Measurements from ENCODE around the gene SLC25A14. TPM values are rescaled to one million over a fixed set of nuclear protein-coding genes. Genes with fewer than 3 reads are reported as not detected.

SLC25A14 gene, protein sequence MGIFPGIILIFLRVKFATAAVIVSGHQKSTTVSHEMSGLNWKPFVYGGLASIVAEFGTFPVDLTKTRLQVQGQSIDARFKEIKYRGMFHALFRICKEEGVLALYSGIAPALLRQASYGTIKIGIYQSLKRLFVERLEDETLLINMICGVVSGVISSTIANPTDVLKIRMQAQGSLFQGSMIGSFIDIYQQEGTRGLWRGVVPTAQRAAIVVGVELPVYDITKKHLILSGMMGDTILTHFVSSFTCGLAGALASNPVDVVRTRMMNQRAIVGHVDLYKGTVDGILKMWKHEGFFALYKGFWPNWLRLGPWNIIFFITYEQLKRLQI
- 5.0 and 6.5 TPM in 2 replicates for total RNA-seq

GRCh38 chrX:130339408-130340222 is at the start of gene SLC25A14:
SLC25A14 (plus strand) TSS chrX:130339919; CDS start chrX:130340279, 360 bp downstream.

DNA sequence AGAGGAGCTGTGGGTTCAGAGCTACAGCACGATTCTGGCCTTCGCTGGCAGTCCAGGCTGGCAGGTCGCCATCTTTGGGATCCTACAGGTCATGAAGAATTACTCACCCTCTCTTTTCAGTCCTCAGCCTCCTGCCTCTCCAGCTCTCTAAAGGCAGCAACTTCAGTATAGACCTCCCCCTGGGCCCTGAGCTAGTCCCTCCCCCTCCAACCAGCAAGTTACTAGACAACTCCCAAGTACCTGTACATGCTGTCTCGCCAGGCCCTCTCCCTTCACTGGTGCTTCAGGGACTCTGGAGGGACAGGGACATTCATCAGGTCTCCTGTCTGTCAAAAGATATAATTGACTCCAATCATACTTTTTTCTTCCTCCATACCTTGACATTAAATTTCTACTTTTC is 45.8 kb downstream of the SLC25A14 start, which contains the start of gene GPR119:
Gene GPR119 (minus strand): TSS at position 155 of the 400 bp plus-strand sequence. CDS start 227 bp downstream, outside the sequence.

GRCh38 chrX:130401415-130402207 is 61.9 kb downstream of the SLC25A14 start, which contains the start of gene RBMX2:
RBMX2 (plus strand) TSS chrX:130401987; CDS start chrX:130402033, 46 bp downstream.

Other genes with a start within 250 kb of the SLC25A14 start
- gene ELF4, start 229.4 kb upstream of the SLC25A14 start, total RNA-seq: 19.5 and 27.1 TPM in 2 replicates
- 17.3 and 21.3 TPM in 2 replicates for gene AIFM1, start 174.1 kb upstream of the SLC25A14 start, total RNA-seq
- gene RAB33A, start 168.0 kb upstream of the SLC25A14 start, total RNA-seq: 0.13 and 0.49 TPM in 2 replicates
- 4.8 and 5.9 TPM in 2 replicates for gene ZNF280C, start 71.0 kb upstream of the SLC25A14 start, total RNA-seq
- not detected in 2 replicates for gene GPR119, start 45.8 kb downstream of the SLC25A14 start, total RNA-seq
- 18.3 and 21.3 TPM in 2 replicates for gene RBMX2, start 62.1 kb downstream of the SLC25A14 start, total RNA-seq

All from mammary microvascular endothelial cell (primary cell).